ENCODE measurements around the gene LDLRAD4.

Gene LDLRAD4

GRCh38 chr18:13376841-13377351 lies 158.3 kb downstream of the LDLRAD4 start:
- no peak for DNase-seq

GRCh38 chr18:13377496-13377895 lies 158.9 kb downstream of the LDLRAD4 start:
- no peak for DNase-seq

GRCh38 chr18:13378150-13378549 lies 159.6 kb downstream of the LDLRAD4 start:
- no peak for DNase-seq

GRCh38 chr18:13379062-13379865 lies 160.7 kb downstream of the LDLRAD4 start:
- DNase-seq, result no peak

- DNase-seq, result no peak
These were observed 161.6 kb downstream of the LDLRAD4 start for GRCh38 chr18:13379930-13380690.

GRCh38 chr18:13380691-13381070 lies 162.1 kb downstream of the LDLRAD4 start:
- DNase-seq, result no peak

GRCh38 chr18:13381331-13381730 lies 162.8 kb downstream of the LDLRAD4 start:
- no peak for DNase-seq

GRCh38 chr18:13381944-13382365 lies 163.4 kb downstream of the LDLRAD4 start:
- DNase-seq, result no peak

- DNase-seq, result no peak
These were observed 163.9 kb downstream of the LDLRAD4 start for GRCh38 chr18:13382366-13382953.

GRCh38 chr18:13382954-13383827 lies 164.6 kb downstream of the LDLRAD4 start:
- DNase-seq, result no peak

GRCh38 chr18:13386891-13387801 lies 168.6 kb downstream of the LDLRAD4 start:
- DNase-seq, result no peak

- DNase-seq, result no peak
These were observed 169.4 kb downstream of the LDLRAD4 start for GRCh38 chr18:13387855-13388548.

GRCh38 chr18:13388586-13389490 lies 170.3 kb downstream of the LDLRAD4 start:
- no peak for DNase-seq

- DNase-seq, result no peak
These were observed 171.1 kb downstream of the LDLRAD4 start for GRCh38 chr18:13389491-13390131.

GRCh38 chr18:13390196-13390595 lies 171.6 kb downstream of the LDLRAD4 start:
- no peak for DNase-seq

- DNase-seq, result no peak
These were observed 172.2 kb downstream of the LDLRAD4 start for GRCh38 chr18:13390711-13391110.

GRCh38 chr18:13392029-13392750 lies 173.6 kb downstream of the LDLRAD4 start:
- no peak for DNase-seq

GRCh38 chr18:13392899-13393298 lies 174.3 kb downstream of the LDLRAD4 start:
- no peak for DNase-seq
